ENCODE measurements around the gene RER1.

RER1 gene

GRCh38 chr1:2449636-2450454 is 58.2 kb downstream of the RER1 start:
- no peak for DNase-seq

- no peak for DNase-seq
Measured at GRCh38 chr1:2451741-2452140, 60.1 kb downstream of the RER1 start.

GRCh38 chr1:2452201-2452931 is 60.7 kb downstream of the RER1 start:
- no peak for DNase-seq

- no peak for DNase-seq
Measured at GRCh38 chr1:2452932-2453315, 61.3 kb downstream of the RER1 start.

GRCh38 chr1:2454227-2454626 is 62.6 kb downstream of the RER1 start:
- no peak for DNase-seq
